Common myeloid progenitor, CD34-positive (primary cell): ENCODE results near the gene CLDN18.

Experiments
- CTCF ChIA-PET: fragments of 350-600 bp; sonication (Branson Sonifier 250); formaldehyde crosslinking; loops from one replicate; lab custom pipeline; 2021; ENCODE audit warnings: antibody characterized with exemption; lab: Charles Lee
- POLR2A ChIA-PET: fragments of 350-600 bp; sonication (Branson Sonifier 250); formaldehyde crosslinking; loops from one replicate; lab custom pipeline; 2021; ENCODE audit warnings: antibody characterized with exemption; lab: Charles Lee
- DNase-seq, 3 donors: peaks; one replicate each; pipeline versions ENCODE4 v3.0.0 to v3.0.0-alpha.2; 2013
- H3K27ac ChIP-seq, 2 experiments: 1 replicate in 1 of 2; 2 replicates in 1 of 2; pipeline ENCODE4 v1.7.0; 2013; ENCODE audit warnings: inconsistent platforms in 2 of 2, low read length in 2 of 2, mild to moderate bottlenecking in 2 of 2, low read depth in 1 of 2, moderate library complexity in 1 of 2; ENCODE audit not compliant: severe bottlenecking in 2 of 2, insufficient read depth in 1 of 2, poor library complexity in 1 of 2
- H3K27me3 ChIP-seq, 5 experiments: replicated peaks in 2 of 5; 1 replicate in 3 of 5; 2 replicates in 2 of 5; pipeline versions ENCODE4 v1.6.1 to v1.7.0; 2013; ENCODE audit warnings: low read length in 4 of 5, mild to moderate bottlenecking in 2 of 5, moderate library complexity in 2 of 5, inconsistent platforms in 1 of 5; ENCODE audit not compliant: insufficient read depth in 5 of 5, control insufficient read depth in 4 of 5
- H3K36me3 ChIP-seq, 4 experiments: 1 replicate in 2 of 4; 2 replicates in 2 of 4; pipeline versions ENCODE4 v1.6.1 to v1.7.0; 2013; ENCODE audit warnings: low read length in 3 of 4, control low read depth in 1 of 4, mild to moderate bottlenecking in 1 of 4; ENCODE audit not compliant: control insufficient read depth in 4 of 4, insufficient read depth in 4 of 4
- H3K4me1 ChIP-seq, 4 experiments: 1 replicate in 3 of 4; 2 replicates in 1 of 4; pipeline versions ENCODE4 v1.6.1 to v1.7.1; 2013; ENCODE audit warnings: low read length in 3 of 4, mild to moderate bottlenecking in 3 of 4, control low read depth in 1 of 4, inconsistent platforms in 1 of 4, moderate library complexity in 1 of 4; ENCODE audit not compliant: control insufficient read depth in 4 of 4, insufficient read depth in 4 of 4; ENCODE audit errors: control extremely low read depth in 1 of 4
- H3K4me3 ChIP-seq, 7 experiments: 1 replicate in 4 of 7; 2 replicates in 3 of 7; pipeline versions ENCODE4 v1.5.1 to v1.7.0; 2013; ENCODE audit warnings: mild to moderate bottlenecking in 7 of 7, low read length in 6 of 7, moderate library complexity in 6 of 7, inconsistent platforms in 2 of 7, low read depth in 2 of 7, control low read depth in 1 of 7; ENCODE audit not compliant: insufficient read depth in 4 of 7, control insufficient read depth in 1 of 7; ENCODE audit errors: extremely low read depth in 1 of 7
- H3K9me3 ChIP-seq, 5 experiments: 1 replicate in 4 of 5; 2 replicates in 1 of 5; pipeline versions ENCODE4 v1.6.1 to v1.7.1; 2013; ENCODE audit warnings: low read length in 4 of 5, mild to moderate bottlenecking in 2 of 5, inconsistent platforms in 1 of 5, low read depth in 1 of 5, moderate library complexity in 1 of 5; ENCODE audit not compliant: control insufficient read depth in 4 of 5, insufficient read depth in 2 of 5; ENCODE audit errors: control extremely low read depth in 1 of 5
- WGBS: methylation state at CpG from one replicate; pipeline ENCODE4 v1.1.5; 2013; ENCODE audit not compliant: insufficient coverage; 5-methylcytosine and 5-hydroxymethylcytosine counted together

Gene CLDN18

GRCh38 chr3:138059261-138059660, 49.3 kb downstream of the CLDN18 start:
- H3K9me3 ChIP-seq = no peaks in the 10 kb centered on the region
- H3K36me3 ChIP-seq = peaks cover 0 to 8% (median 3%) of the 10 kb centered on the region in 4 experiments
- peaks cover 0 to 7% (median 6%) of the 10 kb centered on the region in 4 experiments for H3K4me1 ChIP-seq
- ChIA-PET POLR2A (no interaction called here), CTCF (interaction anchor here (1.2 to 2.8 kb wide), 2 partner anchors 10 to 61 kb away, joined by 3 to 10 read pairs; no protein-coding TSS in a partner anchor)
- no peak overlapping the region for H3K27ac ChIP-seq
- H3K4me3 ChIP-seq = no peak overlapping the region
- no peak for DNase-seq
- H3K27me3 ChIP-seq = no peaks in the 10 kb centered on the region

- ChIA-PET POLR2A (interaction anchor here (0.5 to 0.6 kb wide), 2 partner anchors 117 to 795 kb away, joined by 3 to 4 read pairs; no protein-coding TSS in a partner anchor), CTCF (interaction anchor here (0.9 to 2.8 kb wide), 4 partner anchors 8 to 58 kb away, joined by 3 to 11 read pairs (median 7); no protein-coding TSS in a partner anchor)
- Histone ChIP-seq H3K4me3 (no peak overlapping the region), H3K36me3 (peaks cover 0 to 8% (median 4%) of the 10 kb centered on the region in 4 experiments), H3K27me3 (no peaks in the 10 kb centered on the region), H3K9me3 (no peaks in the 10 kb centered on the region), H3K4me1 (peaks cover 0 to 7% (median 6%) of the 10 kb centered on the region in 4 experiments), H3K27ac (no peak overlapping the region)
- WGBS = no CpG with 5 or more reads among the region's 2 CpGs
- DNase-seq = peak in 2 of 3 donors; percentile 28 to 40
Observed at GRCh38 chr3:138060792-138061191, 50.8 kb downstream of the CLDN18 start.

DNA sequence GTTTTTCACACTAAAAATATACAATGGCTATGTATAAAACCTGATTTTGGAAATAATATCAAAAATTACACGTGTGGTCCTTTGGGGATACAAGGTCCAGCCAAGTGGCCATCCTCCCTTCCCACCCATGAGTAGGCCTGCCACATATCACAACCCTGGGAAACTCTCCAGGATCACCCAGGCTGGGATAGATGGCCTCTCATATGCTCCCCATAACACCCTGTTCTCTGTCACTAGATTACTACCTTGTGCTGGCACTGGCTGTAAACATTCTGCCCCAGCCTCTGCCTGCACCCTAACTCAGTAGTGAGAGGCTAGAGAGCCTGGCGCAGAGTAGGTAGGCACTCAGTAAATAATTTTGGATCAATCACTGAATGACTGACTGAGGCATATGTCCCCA, 52.1 kb downstream of the CLDN18 start:
- DNase-seq = no peak
- no peak overlapping the region for H3K27ac ChIP-seq
- H3K4me3 ChIP-seq = no peak overlapping the region
- ChIA-PET CTCF (interaction anchor here (0.6 to 2.4 kb wide), 3 partner anchors 10 to 57 kb away, joined by 3 to 11 read pairs (median 4); no protein-coding TSS in a partner anchor), POLR2A (no interaction called here)
- H3K36me3 ChIP-seq = peaks cover 0 to 15% (median 4%) of the 10 kb centered on the region in 4 experiments
- no peaks in the 10 kb centered on the region for H3K9me3 ChIP-seq
- H3K27me3 ChIP-seq = no peaks in the 10 kb centered on the region
- WGBS = 67% methylated on average over 1 of the region's 2 CpGs
- peaks cover 0 to 7% (median 6%) of the 10 kb centered on the region in 4 experiments for H3K4me1 ChIP-seq

DNA sequence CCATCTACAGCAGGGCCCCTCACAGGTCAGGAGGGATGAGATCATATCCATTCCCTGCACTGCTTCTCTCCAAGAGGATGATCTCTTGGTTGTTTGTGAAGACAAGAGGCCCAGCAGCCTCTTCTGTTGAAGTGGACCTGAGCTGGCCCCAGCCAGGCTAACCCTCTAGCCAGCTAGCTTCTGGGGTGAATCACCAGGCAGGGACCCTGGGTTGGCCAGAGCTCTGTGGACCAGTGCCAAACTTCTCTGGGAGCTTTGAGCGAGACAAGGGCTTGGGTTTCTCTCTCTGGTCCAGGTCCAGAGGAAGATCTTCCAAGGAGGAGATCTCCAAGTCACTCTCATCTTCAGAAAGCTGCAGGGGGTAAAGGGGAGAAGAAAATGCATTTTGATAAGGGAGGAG, 52.7 kb downstream of the CLDN18 start:
- ChIA-PET CTCF (no interaction called here), POLR2A (no interaction called here)
- Histone ChIP-seq H3K4me3 (no peak overlapping the region), H3K27ac (no peak overlapping the region), H3K36me3 (peaks cover 0 to 15% (median 4%) of the 10 kb centered on the region in 4 experiments), H3K4me1 (peaks cover 0 to 7% (median 6%) of the 10 kb centered on the region in 4 experiments), H3K27me3 (no peaks in the 10 kb centered on the region), H3K9me3 (no peaks in the 10 kb centered on the region)
- no CpG with 5 or more reads among the region's 1 CpG for WGBS
- no peak for DNase-seq

- Histone ChIP-seq H3K4me1 (peaks cover 0 to 7% (median 6%) of the 10 kb centered on the region in 4 experiments), H3K36me3 (peaks cover 0 to 18% (median 4%) of the 10 kb centered on the region in 4 experiments), H3K27ac (no peak overlapping the region), H3K27me3 (no peaks in the 10 kb centered on the region), H3K9me3 (no peaks in the 10 kb centered on the region), H3K4me3 (no peak overlapping the region)
- POLR2A ChIA-PET = no interaction called here
- CTCF ChIA-PET = interaction anchor here (1.2 kb wide), 1 partner anchor 11 kb away, joined by 3 read pairs; no protein-coding TSS in a partner anchor
- 100% methylated on average over 2 of the region's 4 CpGs for WGBS
- no peak for DNase-seq
Observed at GRCh38 chr3:138063416-138063815, 53.5 kb downstream of the CLDN18 start.

DNA sequence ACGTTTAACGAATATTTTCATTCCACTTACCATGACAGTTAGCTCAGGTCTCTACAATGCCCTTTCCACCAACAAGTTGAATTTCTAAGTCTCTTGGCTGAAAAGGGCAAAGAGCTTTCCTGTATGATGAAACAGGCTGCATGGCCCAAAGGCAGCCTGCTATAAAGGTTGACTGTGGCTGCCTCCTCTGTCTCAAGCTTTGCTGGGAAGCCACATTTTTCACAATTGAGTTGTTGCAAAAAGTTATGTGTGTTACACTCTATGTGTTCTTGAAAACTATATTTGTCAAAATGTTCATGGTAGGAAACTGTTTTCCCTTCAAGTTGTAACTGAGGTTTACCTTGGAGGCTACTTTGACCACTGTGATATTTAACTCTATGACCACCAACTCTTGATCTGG, 56.0 kb downstream of the CLDN18 start:
- DNase-seq = no peak
- POLR2A ChIA-PET = no interaction called here

GRCh38 chr3:138066383-138066782, 56.4 kb downstream of the CLDN18 start:
- Histone ChIP-seq H3K9me3 (no peaks in the 10 kb centered on the region), H3K4me1 (no peaks in the 10 kb centered on the region), H3K27me3 (no peaks in the 10 kb centered on the region), H3K27ac (no peak overlapping the region), H3K4me3 (no peak overlapping the region), H3K36me3 (peaks cover 0 to 18% (median 4%) of the 10 kb centered on the region in 4 experiments)
- POLR2A ChIA-PET = no interaction called here
- 98% methylated on average over 5 of the region's 8 CpGs for WGBS
- DNase-seq = no peak
- CTCF ChIA-PET = interaction anchor here (0.6 to 3.1 kb wide), 7 partner anchors 11 to 56 kb away, joined by 3 to 13 read pairs (median 4); no protein-coding TSS in a partner anchor

More for the DNA sequence above, 56.0 kb downstream of the CLDN18 start:
- Histone ChIP-seq H3K4me3 (no peak overlapping the region), H3K36me3 (peaks cover 0 to 18% (median 4%) of the 10 kb centered on the region in 4 experiments), H3K27me3 (no peaks in the 10 kb centered on the region), H3K9me3 (no peaks in the 10 kb centered on the region), H3K27ac (no peak overlapping the region), H3K4me1 (peaks cover 0 to 2% (median under 1%) of the 10 kb centered on the region in 4 experiments)
- WGBS = no CpG with 5 or more reads among the region's 2 CpGs
- CTCF ChIA-PET = interaction anchor here (0.6 to 3.1 kb wide), 6 partner anchors 11 to 1927 kb away, joined by 3 to 13 read pairs (median 4); no protein-coding TSS in a partner anchor
